Adipocyte (in vitro differentiated cells): ENCODE data around the gene UNG.
A peak's percentile ranks its signal among the peaks of the same experiment; 100 is the strongest.
"Not testable (repeated sequence)": the region's sequence is repeated elsewhere in the genome, so short reads cannot be mapped to it uniquely, and the experiment has no call there.

Experiments used
- DNase-seq: peaks from one replicate; pipeline ENCODE4 v3.0.0-alpha.2; 2015; ENCODE audit warnings: low read depth
- H3K27me3 ChIP-seq: replicated peaks from 2 replicates; pipeline ENCODE4 v1.7.0; 2013; ENCODE audit warnings: mild to moderate bottlenecking, low read length, moderate library complexity; ENCODE audit not compliant: control insufficient read depth, insufficient read depth
- H3K36me3 ChIP-seq: 2 replicates; pipeline ENCODE4 v1.7.0; 2013; ENCODE audit warnings: low read length, mild to moderate bottlenecking, moderate library complexity; ENCODE audit not compliant: control insufficient read depth, insufficient read depth, severe bottlenecking
- H3K4me1 ChIP-seq: 2 replicates; pipeline ENCODE4 v1.7.0; 2013; ENCODE audit warnings: mild to moderate bottlenecking, low read length, moderate library complexity; ENCODE audit not compliant: control insufficient read depth, insufficient read depth
- H3K4me3 ChIP-seq: 2 replicates; pipeline ENCODE4 v1.7.0; 2013; ENCODE audit warnings: mild to moderate bottlenecking, low read length, moderate library complexity
- H3K9ac ChIP-seq: 2 replicates; pipeline ENCODE4 v1.7.0; 2013; ENCODE audit warnings: mild to moderate bottlenecking, low read length, moderate library complexity
- H3K9me3 ChIP-seq: 2 replicates; pipeline ENCODE4 v1.7.0; 2013; ENCODE audit warnings: mild to moderate bottlenecking, low read length, moderate library complexity; ENCODE audit not compliant: control insufficient read depth

UNG gene

GRCh38 chr12:109097435-109098182 is at the start of gene UNG:
TSS of gene UNG (plus strand) at chr12:109097597. CDS start at chr12:109097680, 83 bp downstream.
- peak within 1 kb of the TSS; percentile 98 for H3K4me3 ChIP-seq
- H3K4me1 ChIP-seq, result peaks cover 40% of the 10 kb centered on the region
- H3K9ac ChIP-seq, result peak within 1 kb of the TSS; percentile 98
- no peaks in the 10 kb centered on the region for H3K9me3 ChIP-seq
- no peaks in the 10 kb centered on the region for H3K27me3 ChIP-seq
- peaks cover 6% of the 10 kb centered on the region for H3K36me3 ChIP-seq
- DNase-seq, result peak; percentile 99

- not testable (repeated sequence) for H3K27me3 ChIP-seq
Measured at GRCh38 chr12:109048706-109049105, 48.7 kb upstream of the UNG start.

DNA sequence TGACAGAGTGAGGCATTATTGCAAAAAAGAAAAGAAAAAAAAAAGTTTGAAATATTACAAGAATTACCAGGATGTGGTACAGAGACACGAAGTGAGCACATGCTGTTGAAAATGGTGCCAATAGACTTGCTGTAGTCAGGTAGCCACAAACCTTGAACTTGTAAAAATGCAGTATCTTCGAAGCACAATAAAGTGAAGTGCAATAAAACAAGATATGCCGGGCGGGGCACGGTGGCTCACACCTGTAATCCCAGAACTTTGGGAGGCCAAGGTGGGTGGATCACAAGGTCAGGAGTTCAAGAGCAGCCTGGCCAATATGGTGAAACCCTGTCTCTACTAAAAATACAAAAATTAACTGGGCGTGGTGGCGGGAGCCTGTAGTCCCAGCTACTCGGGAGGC is 47.6 kb upstream of the UNG start:
- not testable (repeated sequence) for H3K4me3 ChIP-seq, H3K36me3 ChIP-seq, H3K9ac ChIP-seq, DNase-seq, H3K27me3 ChIP-seq, H3K9me3 ChIP-seq
- H3K4me1 ChIP-seq, result peaks cover 29% of the 10 kb centered on the region

More at GRCh38 chr12:109048706-109049105, 48.7 kb upstream of the UNG start:
- DNase-seq, H3K36me3 ChIP-seq, H3K9me3 ChIP-seq, H3K4me3 ChIP-seq: not testable (repeated sequence)
- H3K9ac ChIP-seq, result peak overlapping the region; percentile 30
- peaks cover 25% of the 10 kb centered on the region for H3K4me1 ChIP-seq

DNA sequence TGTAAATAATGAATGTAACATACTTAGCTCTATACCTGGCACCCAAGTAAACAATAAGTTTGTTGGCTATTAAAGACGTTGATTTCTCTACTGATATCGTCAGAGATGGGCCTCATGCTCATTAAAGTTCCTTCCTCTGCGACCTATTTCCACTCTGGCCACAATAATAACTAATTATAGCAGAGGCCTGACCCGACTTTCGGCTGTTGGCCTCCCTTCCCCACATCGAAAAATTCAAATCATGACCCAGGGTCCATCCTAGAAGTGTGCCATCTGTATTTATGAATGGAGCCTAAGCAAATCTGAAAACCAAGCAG is 45.3 kb upstream of the UNG start:
- Histone ChIP-seq H3K9me3 (no peaks in the 10 kb centered on the region), H3K27me3 (no peaks in the 10 kb centered on the region), H3K36me3 (no peaks in the 10 kb centered on the region), H3K4me3 (peak overlapping the region; percentile 95), H3K9ac (peak overlapping the region; percentile 96), H3K4me1 (peaks cover 29% of the 10 kb centered on the region)
- DNase-seq, result no peak

- Histone ChIP-seq H3K9me3 (no peaks in the 10 kb centered on the region), H3K4me1 (peaks cover 27% of the 10 kb centered on the region), H3K4me3 (peak within 1 kb of the TSS; percentile 95), H3K27me3 (no peaks in the 10 kb centered on the region), H3K9ac (peak within 1 kb of the TSS; percentile 96), H3K36me3 (peaks cover 2% of the 10 kb centered on the region)
- DNase-seq, result peak; percentile 93
Measured at GRCh38 chr12:109052414-109053323, 44.7 kb upstream of the UNG start, which contains the start of gene USP30. TSS of gene USP30 (plus strand) at chr12:109052576. CDS start at chr12:109052679, 103 bp downstream.

DNA sequence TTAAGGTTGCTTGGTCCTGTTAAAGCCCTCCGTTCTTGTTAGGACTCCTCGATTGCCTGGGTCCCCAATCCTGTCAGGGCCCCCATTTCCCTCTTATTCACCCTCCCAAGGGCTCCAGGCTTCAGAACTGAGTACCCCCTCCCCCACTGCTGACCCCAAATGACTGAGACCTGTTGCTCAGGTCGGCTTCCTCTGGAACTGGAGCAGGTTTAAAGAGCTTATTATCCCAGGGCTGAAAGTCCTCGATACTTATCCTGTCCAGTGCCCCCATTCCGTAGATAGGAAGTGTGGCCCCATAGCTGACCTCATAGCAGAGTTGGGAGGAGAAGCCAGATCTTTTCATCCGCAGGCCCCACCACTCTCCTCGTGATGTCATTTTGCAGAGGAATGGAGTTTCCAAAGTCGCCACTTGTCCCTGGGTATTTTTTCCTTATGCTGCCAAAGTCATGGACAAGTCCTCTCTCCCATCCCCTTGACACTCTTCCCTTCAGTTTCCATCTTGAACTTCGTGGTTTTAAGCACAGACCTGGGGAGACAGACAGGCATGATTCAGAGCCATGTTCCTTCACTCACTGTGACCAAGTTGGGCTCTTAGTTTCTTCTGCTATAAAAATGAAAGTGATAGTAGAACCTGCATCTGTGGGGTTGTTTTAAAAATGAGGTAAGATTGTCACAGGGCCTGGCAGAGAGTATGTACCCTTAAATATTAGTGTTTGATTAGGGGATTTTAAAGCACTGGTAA is 43.8 kb upstream of the UNG start:
- no peaks in the 10 kb centered on the region for H3K9me3 ChIP-seq
- peak; percentile 10 for DNase-seq
- H3K36me3 ChIP-seq, result peaks cover 9% of the 10 kb centered on the region
- peaks cover 21% of the 10 kb centered on the region for H3K4me1 ChIP-seq
- peak overlapping the region; percentile 96 for H3K9ac ChIP-seq
- no peaks in the 10 kb centered on the region for H3K27me3 ChIP-seq
- peak overlapping the region; percentile 95 for H3K4me3 ChIP-seq

DNA sequence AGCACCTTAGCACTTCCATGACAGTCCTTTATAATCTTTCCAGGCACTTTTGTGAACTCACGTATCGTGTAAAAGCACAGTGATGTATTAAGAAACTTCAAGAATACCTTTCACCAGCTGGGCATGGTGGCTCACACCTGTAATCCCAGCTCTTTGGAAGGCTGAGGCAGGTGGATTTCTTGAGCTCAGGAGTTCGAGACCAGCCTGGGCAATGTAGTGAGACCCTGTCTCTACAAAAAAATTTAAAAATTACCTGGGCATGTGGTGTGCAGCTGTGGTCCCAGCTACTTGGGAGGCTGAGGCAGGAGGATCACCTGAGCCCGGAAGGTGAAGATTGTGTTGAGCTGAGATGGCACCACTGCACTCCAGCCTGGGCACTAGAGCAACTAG is 43.3 kb upstream of the UNG start:
- H3K4me3 ChIP-seq, result peak overlapping the region; percentile 95
- not testable (repeated sequence) for DNase-seq, H3K36me3 ChIP-seq, H3K9me3 ChIP-seq, H3K27me3 ChIP-seq
- peaks cover 20% of the 10 kb centered on the region for H3K4me1 ChIP-seq
- H3K9ac ChIP-seq, result peak overlapping the region; percentile 96

DNA sequence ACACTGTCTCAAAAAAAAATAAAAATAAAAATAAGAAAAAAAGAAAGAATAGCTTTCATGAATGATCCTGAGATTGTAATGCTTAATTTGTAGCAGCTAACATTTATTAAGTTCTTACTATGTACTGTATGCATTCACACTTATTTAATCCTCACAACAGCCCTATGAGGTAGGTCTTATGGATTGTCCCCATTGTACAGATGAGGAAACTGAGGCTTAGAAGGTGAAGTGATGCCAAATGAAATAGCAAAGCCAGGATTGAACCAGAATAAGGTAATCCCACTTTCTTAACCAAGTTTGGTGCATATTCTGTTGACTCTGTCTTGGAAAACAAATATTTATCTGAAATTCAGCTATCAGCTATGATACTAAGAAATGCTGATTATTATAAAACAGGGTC is 42.9 kb upstream of the UNG start:
- Histone ChIP-seq H3K4me1 (peaks cover 16% of the 10 kb centered on the region), H3K27me3 (no peaks in the 10 kb centered on the region)
- no peak for DNase-seq

GRCh38 chr12:109056891-109057290 is 40.5 kb upstream of the UNG start:
- no peak for DNase-seq
- Histone ChIP-seq H3K36me3 (peaks cover 17% of the 10 kb centered on the region), H3K4me1 (peaks cover 14% of the 10 kb centered on the region), H3K4me3 (no peak overlapping the region), H3K9ac (no peak overlapping the region), H3K27me3 (no peaks in the 10 kb centered on the region), H3K9me3 (no peaks in the 10 kb centered on the region)

More for the DNA sequence above, 42.9 kb upstream of the UNG start:
- Histone ChIP-seq H3K36me3 (peaks cover 10% of the 10 kb centered on the region), H3K9me3 (no peaks in the 10 kb centered on the region), H3K4me3 (no peak overlapping the region), H3K9ac (no peak overlapping the region)

GRCh38 chr12:109057376-109057775 is 40.0 kb upstream of the UNG start:
- Histone ChIP-seq H3K27me3 (no peaks in the 10 kb centered on the region), H3K36me3 (peaks cover 17% of the 10 kb centered on the region), H3K4me3 (no peak overlapping the region), H3K9me3 (no peaks in the 10 kb centered on the region), H3K9ac (no peak overlapping the region), H3K4me1 (peaks cover 11% of the 10 kb centered on the region)
- DNase-seq, result no peak

- Histone ChIP-seq H3K36me3 (peaks cover 23% of the 10 kb centered on the region), H3K4me3 (no peak overlapping the region), H3K9ac (peak overlapping the region; percentile 0), H3K9me3 (no peaks in the 10 kb centered on the region), H3K4me1 (peaks cover 4% of the 10 kb centered on the region), H3K27me3 (no peaks in the 10 kb centered on the region)
- DNase-seq, result no peak
Measured at GRCh38 chr12:109058773-109059172, 38.6 kb upstream of the UNG start.
